HG02759 (cell line): ENCODE results near the gene DHX58.

Experiments
- ATAC-seq: cut with Tn5 transposase; IDR thresholded peaks from one replicate; pipeline ENCODE4 v1.9.1; 2021; ENCODE audit warnings: mild to moderate bottlenecking, moderate library complexity; ENCODE audit not compliant: unreplicated experiment

The DHX58 gene

DNA sequence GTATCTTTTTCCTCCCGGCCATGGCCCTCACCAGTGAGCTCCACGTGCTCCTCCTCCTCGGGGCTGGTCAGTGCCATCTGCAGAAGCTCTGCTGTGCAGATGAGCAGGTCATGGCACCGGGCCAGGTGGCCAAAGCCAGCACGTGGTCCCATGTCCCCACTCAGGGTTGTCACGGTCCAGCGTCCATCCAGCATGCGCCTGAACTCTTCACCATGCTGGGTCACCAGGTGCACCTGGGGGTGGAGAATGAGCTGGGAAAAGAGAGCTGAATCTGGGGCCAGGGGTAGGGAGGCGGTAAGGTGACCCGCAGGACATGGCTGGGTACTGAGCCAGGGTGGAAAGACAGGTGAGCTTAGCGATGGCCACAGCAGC lies 1.3 kb downstream of the DHX58 start:
- ATAC-seq = no peak

GRCh38 chr17:42110301-42111264 lies 1.9 kb downstream of the DHX58 start:
- no peak for ATAC-seq

GRCh38 chr17:42109086-42109485 lies 3.4 kb downstream of the DHX58 start:
- no peak for ATAC-seq

DNA sequence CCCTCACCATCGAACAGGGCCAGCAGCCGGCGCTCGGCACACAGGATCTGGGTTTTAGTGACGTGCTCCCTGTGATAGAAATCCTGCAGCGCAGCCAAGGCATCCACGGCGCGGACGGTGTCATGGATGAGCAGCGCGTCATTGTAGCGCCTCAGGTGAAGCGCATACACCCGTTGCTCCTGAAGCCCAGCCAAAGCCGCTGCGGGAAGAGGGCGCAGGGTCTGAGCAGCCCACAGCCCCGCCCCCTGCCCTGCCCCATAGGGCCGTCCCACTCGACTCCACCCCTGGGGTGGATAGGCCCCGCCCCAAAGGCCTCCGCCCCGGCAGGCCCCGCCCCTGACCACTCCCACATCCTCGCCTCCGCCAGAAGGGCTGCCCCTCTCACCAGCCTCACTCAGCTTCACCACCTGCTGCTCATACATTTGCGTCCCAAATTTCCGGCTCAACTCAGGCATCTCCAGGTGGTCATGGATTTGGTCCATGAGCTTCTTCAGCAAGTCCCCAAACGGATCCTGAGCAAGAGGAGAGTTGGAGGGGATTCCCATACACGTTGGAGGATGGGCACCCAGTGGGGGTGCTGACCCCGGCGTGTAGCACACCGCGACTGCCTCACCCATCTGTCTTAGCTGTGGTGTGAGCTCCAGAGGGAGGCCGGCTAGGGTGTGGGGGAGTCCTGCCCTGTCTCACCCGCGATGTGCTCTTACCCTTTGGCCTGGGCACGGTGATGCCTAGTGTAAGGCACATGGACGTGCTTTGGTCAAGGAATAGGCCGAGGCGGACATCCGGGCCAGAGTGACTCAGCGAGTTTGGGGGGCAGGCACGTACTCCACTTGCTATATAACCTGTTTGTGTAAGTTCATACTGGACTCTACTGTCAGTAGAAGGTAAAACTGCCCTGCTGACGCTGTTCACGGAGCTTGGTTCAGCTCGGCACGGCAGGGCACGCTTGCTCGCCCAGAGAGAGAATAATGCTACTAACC lies 4.6 kb downstream of the DHX58 start:
- ATAC-seq = peak; percentile 77

GRCh38 chr17:42107124-42107523 lies 5.4 kb downstream of the DHX58 start:
- no peak for ATAC-seq

- ATAC-seq = no peak
Observed at GRCh38 chr17:42106009-42106408, 6.5 kb downstream of the DHX58 start.

DNA sequence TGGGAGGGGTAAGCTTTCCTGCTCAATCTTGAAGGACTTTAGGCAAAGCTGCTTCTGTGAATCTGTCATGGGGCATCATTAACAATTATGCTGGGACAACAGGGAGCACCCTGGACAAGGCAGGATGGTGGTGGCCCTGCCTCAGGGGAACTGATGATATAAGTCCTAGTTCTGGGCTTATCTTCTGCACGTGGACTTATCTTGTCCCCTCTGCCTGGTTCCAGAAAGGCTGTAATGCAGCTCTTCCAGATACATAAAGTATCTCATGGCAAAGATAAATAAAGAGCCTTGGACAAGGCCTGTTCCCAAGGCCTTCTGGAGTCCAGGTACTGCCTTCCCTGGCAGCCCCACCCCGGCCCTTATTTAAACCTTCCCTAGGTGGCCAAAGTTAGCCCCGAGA lies 8.2 kb downstream of the DHX58 start:
- ATAC-seq = no peak

GRCh38 chr17:42103221-42103954 lies 9.1 kb downstream of the DHX58 start:
- ATAC-seq = no peak

- ATAC-seq = no peak
Observed at GRCh38 chr17:42101513-42102292, 10.8 kb downstream of the DHX58 start.

DNA sequence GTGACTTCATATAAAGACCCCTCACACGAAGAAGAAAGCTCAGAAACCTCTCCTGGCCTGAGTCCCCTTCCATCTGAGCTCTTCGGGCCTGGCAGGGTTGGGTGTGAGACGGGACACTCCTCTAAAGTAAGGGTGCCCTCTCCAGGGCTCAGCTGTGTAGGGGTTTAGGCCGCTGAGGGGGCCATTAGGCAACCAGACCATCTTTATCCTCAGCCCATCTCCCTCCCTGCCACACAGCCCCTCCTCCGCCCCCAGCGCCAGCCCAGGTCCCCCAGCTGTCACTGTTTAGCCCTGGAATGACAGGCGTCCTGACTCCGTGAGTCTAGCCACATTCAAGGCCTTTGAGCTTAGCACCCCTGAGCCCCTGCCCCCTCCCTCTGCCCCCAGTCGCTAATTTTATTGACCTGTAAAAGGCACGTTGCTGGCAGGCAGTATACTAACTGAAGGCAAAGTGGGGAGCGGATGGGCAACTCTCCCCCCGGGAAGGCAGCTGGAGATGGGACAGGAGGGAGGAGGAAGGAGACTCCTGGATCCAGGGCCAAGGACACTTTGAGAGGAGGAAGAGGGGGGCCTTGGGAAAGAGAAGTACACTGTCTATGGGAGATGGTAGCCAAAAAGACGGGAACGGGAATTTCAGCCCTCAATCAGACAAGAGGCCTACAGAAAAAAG lies 13.6 kb downstream of the DHX58 start:
- ATAC-seq = no peak

- ATAC-seq = no peak
Observed at GRCh38 chr17:42097691-42098631, 14.6 kb downstream of the DHX58 start, which contains the start of gene ZNF385C. Gene ZNF385C, minus strand, starts transcription at chr17:42098473. Its CDS starts 35,417 bp downstream, at chr17:42063056.

DNA sequence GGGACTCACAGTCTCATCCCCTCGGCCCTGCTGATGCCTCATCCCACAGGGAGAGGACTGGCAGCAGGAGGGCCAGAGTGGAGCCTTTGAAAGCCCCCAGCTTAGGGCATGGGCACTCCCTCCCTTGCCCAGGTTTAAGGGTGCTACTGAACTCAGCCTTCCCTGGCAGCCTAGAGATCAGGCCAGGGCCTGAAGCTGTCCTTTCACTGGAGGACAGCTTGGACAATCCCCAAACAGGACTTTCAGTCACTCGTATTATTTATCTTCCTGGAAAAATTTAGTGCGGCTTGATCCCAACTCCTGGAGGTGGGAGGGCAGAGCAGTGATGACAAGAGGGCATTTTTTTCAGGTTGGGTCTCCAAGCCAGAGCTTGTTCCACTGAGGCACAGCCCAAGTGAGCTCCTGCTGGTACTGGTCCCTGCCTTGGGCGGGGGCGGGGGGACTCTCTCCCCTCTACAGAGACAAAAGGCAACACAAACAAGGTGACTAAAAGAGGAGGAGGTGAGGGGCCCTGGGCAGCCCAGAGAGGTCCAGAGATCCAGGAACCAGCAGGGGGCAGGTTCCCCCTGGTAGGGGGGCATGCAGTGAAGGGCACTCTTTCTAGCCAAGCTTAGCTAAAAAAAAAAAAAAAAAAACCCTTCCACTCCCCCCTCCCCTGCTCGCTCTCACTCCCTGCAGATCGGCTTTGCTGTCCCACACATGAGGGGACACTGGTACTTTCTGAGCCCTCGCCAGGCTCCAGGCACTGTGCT lies 16.0 kb downstream of the DHX58 start:
- ATAC-seq = no peak

DNA sequence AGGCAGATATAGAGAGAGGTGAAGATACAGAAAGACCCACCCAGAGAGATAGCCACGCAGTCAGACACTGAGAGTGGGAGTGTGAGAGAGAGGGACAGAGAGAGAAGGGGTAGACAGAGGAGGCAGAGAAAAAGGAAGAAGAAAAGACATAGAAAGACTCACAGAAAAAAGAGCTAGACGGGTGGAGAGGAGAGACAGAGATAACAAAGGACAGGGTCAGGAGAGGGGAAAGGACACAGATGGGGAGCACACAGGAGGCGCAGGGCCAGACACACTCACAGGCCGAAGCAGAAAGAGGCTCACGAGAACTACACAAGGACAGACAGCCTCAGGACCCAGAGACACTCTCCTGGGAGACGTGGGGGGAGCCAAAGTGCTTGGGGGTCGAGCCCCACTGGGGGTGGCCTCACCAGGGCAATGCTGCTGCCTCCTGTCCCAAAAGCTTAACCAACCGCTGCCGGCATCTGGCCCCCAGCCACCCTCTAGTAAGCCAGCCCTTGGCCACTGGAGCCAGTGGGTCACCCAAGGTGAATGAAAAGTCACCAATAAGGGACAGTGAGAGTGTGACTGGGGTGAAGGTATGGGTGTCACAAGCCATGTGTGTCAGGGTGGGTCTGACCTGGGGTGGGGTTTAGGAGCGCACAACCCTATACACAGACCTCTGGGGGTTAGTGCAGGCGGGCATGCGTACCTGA lies 18.0 kb downstream of the DHX58 start:
- no peak for ATAC-seq

DNA sequence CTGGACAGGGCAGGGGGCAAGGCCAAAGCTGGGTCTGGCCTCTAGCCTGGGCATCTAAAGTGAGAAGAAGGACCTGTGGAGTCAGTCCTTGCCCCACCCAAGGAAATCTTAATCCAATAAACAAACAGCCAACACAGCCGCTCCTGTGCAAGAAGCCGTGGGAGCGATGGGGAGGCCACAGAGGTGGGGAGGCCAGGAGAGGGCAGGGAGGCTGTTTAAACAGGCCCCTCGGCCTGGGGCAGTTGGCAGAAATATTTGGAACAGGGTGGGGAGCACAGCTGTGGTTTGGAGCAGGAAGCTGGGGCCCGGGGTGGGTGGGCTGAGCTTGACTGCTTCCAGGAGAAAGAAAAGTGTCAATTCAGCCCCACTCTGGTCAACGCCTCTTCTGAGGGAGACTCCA lies 19.6 kb downstream of the DHX58 start:
- no peak for ATAC-seq

- no peak for ATAC-seq
Observed at GRCh38 chr17:42090964-42091790, 21.3 kb downstream of the DHX58 start.

- no peak for ATAC-seq
Observed at GRCh38 chr17:42088736-42089135, 23.8 kb downstream of the DHX58 start.
